ENCODE measurements around the gene GJA5. TPM values are rescaled to one million over a fixed set of nuclear protein-coding genes. Genes with fewer than 3 reads are reported as not detected.

The GJA5 gene
- total RNA-seq, 4 donors from 2014 or later, result 9.8 to 14.6 (median 12.0) TPM

- Histone ChIP-seq H3K36me3 (no peaks in the 10 kb centered on the region), H3K27ac (replicated peaks in 1 of 4) (peak overlapping the region; percentile 35 to 72 (median 54)), H3K9me3 (no peaks in the 10 kb centered on the region), H3K4me3 (no peak overlapping the region), H3K4me1 (peaks cover 48 to 82% (median 66%) of the 10 kb centered on the region in 4 donors), H3K27me3 (no peaks in the 10 kb centered on the region)
- no peak for DNase-seq (ENCODE audit: extremely low spot score)
- peak; percentile 11 to 36 for TF ChIP-seq POLR2AphosphoS5 (IDR thresholded peaks at IDR 0.05)
- no peak for TF ChIP-seq EP300 (IDR thresholded peaks at IDR 0.05)
- intact Hi-C loops (cut with DNase I), result no loop called here
- 17% methylated on average over 1 of the region's 1 CpG for WGBS
These were observed 7.7 kb upstream of the GJA5 start for GRCh38 chr1:147768101-147768500.

- peak overlapping the region; percentile 6 to 32 (median 20) for H3K27ac ChIP-seq (replicated peaks in 1 of 4)
These were observed 2.0 kb upstream of the GJA5 start for GRCh38 chr1:147762233-147763024.

DNA sequence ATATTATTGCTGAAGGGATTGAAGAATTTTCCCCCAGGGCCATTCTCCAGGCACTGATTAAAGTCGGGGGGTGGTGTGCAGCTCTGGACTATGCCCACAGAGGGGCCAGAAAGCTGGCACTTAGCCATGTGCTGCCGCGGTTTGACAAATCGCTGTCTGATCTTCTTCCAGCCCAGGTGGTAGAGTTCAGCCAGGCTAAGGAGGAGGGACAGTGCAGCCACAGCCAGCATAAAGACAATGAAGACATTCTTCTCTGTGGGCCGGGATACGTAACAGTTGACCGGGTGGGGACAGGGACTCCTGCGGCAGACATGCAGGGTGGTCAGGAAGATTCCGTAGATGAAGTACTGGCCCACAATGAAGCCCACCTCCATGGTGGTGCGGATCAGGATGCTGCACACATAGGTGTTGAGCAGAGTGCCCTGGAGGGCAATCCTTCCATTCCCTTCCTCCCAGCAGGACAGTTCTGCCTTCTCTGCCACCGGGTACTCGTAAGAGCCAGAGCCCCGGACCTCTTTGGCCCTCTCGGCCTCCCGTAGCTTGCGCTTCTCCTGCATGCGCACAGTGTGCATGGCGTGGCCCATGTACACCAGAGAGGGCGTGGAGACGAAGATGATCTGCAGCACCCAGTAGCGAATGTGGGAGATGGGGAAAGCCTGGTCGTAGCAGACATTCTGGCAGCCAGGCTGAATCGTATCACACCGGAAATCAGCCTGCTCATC is 1.9 kb downstream of the GJA5 start:
- H3K4me3 ChIP-seq, result no peak overlapping the region
- no peak for TF ChIP-seq CTCF (IDR thresholded peaks at IDR 0.05)
- TF ChIP-seq POLR2A (IDR thresholded peaks at IDR 0.05; ENCODE audit: low read depth), result no peak
- TF ChIP-seq EP300 (IDR thresholded peaks at IDR 0.05), result no peak
- WGBS, result 89% methylated on average over 21 of the region's 24 CpGs
- H3K9me3 ChIP-seq, result no peaks in the 10 kb centered on the region
- H3K4me1 ChIP-seq, result peaks cover 31 to 42% (median 33%) of the 10 kb centered on the region in 4 donors
- H3K27ac ChIP-seq (replicated peaks in 1 of 4), result no peak overlapping the region
- peaks cover 0 to 3% (median 0%) of the 10 kb centered on the region in 4 donors for H3K36me3 ChIP-seq
- H3K27me3 ChIP-seq, result peaks cover 0 to 5% (median 0%) of the 10 kb centered on the region in 4 donors
- intact Hi-C loops (cut with DNase I), result no loop called here
- DNase-seq (ENCODE audit: extremely low spot score), result no peak

More at GRCh38 chr1:147762233-147763024, 2.0 kb upstream of the GJA5 start:
- Histone ChIP-seq H3K9me3 (no peaks in the 10 kb centered on the region), H3K4me3 (no peak overlapping the region), H3K4me1 (peaks cover 27 to 47% (median 38%) of the 10 kb centered on the region in 4 donors), H3K36me3 (peaks cover 0 to 3% (median 0%) of the 10 kb centered on the region in 4 donors), H3K27me3 (peaks cover 0 to 5% (median 0%) of the 10 kb centered on the region in 4 donors)
- intact Hi-C loops (cut with DNase I), result no loop called here
- no peak for TF ChIP-seq CTCF (IDR thresholded peaks at IDR 0.05)
- no peak for TF ChIP-seq EP300 (IDR thresholded peaks at IDR 0.05)
- DNase-seq (ENCODE audit: extremely low spot score), result no peak
- 19% methylated on average over 3 of the region's 3 CpGs for WGBS

DNA sequence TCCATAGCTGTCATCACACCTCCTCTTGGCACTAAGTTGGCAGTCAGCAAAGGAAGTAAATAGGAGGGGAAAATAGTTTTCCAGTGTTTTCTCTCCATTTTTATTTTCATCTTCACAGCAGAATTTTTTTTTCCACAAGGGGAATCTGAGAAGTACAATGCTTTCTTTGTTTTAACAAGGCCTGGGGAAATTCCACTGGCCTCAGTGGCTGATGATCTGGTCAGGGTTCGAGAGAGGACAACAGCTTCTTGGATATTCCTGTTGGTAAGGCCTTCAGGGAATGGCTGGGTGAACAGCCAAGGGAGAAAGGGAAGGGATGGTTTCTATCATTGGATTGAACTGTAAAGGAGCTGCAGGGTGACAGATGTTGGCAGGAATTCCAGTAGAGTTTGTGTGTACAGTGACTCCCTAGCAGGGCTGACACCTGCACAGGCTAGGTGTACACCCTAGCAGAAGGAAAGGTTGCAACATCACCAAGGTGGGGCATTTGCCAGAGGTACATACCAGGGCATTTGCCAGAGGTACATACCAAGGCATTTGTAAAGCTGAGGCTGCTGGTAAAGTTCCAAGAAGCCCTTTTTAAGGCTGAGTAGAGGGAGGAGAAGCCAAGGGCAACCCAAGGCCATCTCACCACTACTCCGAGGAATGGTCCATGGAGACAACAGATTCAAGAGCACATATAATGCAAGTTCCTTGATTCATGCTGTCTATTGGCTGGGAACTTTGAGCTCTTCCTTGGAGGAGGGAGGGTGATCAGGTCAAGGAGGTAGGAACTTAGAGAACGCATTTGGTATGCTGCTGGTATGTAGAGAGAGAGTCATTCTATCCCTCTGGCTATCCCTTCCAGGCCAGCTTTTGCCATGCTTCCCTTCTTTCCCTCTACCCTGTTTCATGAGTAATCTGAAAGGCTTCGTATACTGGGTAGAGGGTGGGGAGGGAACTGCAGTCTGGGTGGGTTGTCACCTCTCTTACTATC is 3.1 kb downstream of the GJA5 start:
- intact Hi-C loops (cut with DNase I), result no loop called here
- TF ChIP-seq POLR2AphosphoS5 (IDR thresholded peaks at IDR 0.05), result no peak
- TF ChIP-seq POLR2A (IDR thresholded peaks at IDR 0.05; ENCODE audit: low read depth), result no peak
- no peak for TF ChIP-seq EP300 (IDR thresholded peaks at IDR 0.05)
- TF ChIP-seq CTCF (IDR thresholded peaks at IDR 0.05), result no peak
- peaks cover 0 to 5% (median 0%) of the 10 kb centered on the region in 4 donors for H3K27me3 ChIP-seq
- H3K4me3 ChIP-seq, result no peak overlapping the region
- DNase-seq (ENCODE audit: extremely low spot score), result no peak
- peaks cover 0 to 3% (median 0%) of the 10 kb centered on the region in 4 donors for H3K36me3 ChIP-seq
- peaks cover 20 to 31% (median 23%) of the 10 kb centered on the region in 4 donors for H3K4me1 ChIP-seq
- WGBS, result 73% methylated on average over 4 of the region's 4 CpGs
- no peaks in the 10 kb centered on the region for H3K9me3 ChIP-seq
- H3K27ac ChIP-seq (replicated peaks in 1 of 4), result no peak overlapping the region
